Stimulated activated CD4-positive, alpha-beta T cell treated with anti-CD3 and anti-CD28 coated beads, Interleukin-1b, Interleukin-23, amount 100 ng/mL, for 24 hours (primary cell): ENCODE data around the gene COL15A1.
A peak's percentile ranks its signal among the peaks of the same experiment; 100 is the strongest.

Source experiments
- DNase-seq, 4 experiments: peaks; one replicate each; pipeline ENCODE4 v3.0.0-alpha.2; 2020; ENCODE audit warnings: low read depth in 4 of 4, low spot score in 1 of 4

COL15A1 gene

DNA sequence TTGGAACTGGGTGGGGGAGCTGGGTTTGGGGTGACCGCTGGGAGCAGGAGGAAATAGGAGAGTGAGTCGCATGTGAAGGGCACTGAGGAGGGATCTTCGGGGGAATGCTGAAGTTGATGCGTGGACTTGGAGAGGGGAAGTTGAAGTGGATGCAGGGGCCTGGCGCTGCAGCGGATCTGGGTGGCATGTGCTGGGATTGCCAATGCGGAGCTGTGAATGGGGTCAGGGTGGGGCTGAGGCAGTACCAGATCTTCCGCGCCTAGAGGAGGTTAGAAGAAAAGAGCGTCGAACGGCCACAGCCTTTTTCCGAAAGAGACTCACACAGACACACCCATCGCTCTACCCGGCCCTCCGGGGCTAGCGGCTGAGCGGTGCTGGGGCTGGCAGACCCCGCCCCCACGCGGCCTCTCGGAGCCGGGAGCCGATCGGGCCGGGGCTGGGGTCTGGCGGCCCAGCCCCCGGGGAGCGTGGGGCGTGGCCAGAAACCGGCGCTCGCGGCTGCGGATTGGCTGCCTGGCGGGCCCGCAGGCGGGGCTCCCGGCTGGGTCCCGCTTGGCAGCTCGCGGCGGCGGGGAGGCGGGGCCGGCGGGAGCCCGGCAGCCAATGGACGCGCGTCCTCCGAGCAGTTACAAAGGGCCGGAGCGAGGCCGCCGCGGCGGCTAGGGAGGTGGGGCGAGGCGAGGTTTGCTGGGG is 160.9 kb downstream of the COL15A1 start, which contains the start of gene TGFBR1:
TGFBR1 (plus strand) TSS at position 655 of the 693 bp plus-strand sequence. CDS start 93 bp downstream, outside the sequence.
- DNase-seq, result peak; percentile 69 to 89 (median 78)

DNA sequence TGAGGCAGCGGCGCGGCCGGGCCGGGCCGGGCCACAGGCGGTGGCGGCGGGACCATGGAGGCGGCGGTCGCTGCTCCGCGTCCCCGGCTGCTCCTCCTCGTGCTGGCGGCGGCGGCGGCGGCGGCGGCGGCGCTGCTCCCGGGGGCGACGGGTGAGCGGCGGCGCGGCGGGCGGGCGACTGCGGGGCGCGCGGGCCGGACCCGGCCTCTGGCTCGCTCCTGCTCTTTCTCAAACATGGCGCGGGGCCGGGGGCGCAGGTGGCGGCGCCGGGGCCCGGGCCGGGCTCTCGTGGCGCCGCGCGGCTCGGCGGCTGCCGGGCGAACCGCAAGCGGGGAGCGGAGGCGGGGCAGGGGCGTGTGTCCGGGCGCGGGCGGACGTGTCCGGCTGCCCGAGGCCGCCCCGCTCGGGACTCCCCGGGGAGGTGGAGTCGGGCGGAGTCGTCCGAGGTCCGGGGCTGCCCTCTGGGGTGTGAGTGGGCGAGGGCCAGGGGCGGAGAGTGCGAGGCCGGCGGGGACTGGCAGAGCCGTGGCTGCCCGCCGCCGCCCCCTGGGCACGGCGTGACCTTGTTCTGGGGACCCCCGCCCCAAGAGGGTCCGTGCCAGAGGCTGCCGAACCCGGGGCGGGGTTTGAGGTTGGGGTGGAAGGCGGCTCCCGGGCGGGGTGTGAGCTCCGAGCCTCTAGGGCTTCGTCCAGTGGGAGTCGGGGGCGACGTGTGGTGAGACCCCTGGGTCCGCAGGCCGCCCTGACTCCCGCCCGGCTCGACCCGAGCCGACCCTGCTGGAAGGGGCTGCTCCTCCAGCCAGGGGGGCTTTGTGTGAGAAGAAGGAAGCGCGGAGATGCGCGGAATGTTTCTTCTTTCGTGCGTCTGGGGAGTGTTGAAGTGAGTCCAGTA is 161.7 kb downstream of the COL15A1 start:
- DNase-seq, result peak in 1 of 4 experiments; percentile 21

DNA sequence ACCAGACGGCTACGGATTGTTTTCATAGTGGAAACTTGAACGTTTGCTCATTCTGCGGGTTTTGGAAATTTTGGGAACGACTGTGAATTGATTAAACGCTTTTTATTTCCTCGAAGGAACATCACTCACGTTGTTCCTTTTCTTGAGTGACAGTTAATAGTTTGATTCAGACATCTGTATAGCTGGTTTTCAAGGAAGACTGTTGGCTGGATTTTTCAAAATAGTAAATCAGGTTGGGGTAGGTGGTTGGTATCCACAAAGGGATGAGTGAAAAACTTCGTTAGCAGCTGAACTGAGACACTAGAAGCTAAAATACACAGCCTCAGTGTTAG is 162.3 kb downstream of the COL15A1 start:
- DNase-seq, result no peak

DNA sequence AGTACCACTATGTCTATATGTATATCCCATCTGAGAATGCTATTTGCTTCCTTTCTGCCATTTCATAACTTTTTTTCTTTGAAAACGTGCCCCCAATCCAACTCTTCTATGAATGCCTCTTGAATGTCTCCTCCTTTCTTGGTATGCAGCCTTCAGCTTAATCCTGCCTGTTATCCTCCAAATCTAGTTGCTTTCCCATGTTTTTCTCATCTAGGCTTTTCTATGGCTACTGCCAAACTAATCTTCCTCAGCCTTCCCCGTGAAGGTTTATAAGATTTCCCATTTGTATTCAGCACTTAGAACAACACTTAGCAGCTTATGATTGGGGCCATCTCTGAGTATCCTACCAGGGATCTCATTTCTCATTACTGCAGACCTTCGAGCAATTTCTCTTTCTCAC is 163.7 kb downstream of the COL15A1 start:
- DNase-seq, result no peak

DNA sequence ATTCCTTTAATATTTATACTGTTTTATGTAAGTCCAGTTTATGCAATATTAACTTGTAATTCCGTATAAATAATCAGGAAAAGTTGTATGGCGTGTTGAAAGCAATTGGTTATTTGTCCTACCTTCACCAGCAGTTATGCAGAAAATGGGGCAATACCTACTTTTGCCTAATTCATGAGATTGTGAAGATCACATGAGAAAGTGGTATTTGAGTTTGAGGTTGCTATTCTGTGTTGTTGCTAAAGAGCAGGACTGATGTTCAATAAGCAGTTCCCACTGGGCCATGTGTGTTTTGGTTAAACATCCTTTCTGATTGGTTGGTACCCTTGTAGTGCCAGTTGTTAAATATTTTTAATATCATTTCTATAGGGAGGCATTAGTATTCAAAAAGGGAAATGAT is 164.4 kb downstream of the COL15A1 start:
- no peak for DNase-seq

DNA sequence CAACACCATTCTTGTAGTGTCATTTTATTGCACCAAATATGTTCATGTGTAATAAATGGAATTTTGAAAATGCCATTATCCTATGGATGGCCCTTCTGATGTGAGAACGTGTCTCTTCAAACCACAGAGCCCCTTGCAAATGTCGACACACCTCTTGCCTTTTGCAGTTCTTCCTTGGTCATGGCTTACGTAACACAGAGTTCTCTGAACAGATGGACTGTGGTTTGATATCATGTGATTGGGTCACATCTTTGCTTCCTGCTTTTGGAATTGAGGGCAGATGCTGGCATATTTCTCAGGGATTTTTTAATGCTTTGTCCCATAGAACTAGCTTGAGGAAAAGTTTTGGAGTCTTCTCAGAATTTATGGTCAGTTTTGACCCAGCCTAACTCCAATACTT is 165.8 kb downstream of the COL15A1 start:
- no peak for DNase-seq

DNA sequence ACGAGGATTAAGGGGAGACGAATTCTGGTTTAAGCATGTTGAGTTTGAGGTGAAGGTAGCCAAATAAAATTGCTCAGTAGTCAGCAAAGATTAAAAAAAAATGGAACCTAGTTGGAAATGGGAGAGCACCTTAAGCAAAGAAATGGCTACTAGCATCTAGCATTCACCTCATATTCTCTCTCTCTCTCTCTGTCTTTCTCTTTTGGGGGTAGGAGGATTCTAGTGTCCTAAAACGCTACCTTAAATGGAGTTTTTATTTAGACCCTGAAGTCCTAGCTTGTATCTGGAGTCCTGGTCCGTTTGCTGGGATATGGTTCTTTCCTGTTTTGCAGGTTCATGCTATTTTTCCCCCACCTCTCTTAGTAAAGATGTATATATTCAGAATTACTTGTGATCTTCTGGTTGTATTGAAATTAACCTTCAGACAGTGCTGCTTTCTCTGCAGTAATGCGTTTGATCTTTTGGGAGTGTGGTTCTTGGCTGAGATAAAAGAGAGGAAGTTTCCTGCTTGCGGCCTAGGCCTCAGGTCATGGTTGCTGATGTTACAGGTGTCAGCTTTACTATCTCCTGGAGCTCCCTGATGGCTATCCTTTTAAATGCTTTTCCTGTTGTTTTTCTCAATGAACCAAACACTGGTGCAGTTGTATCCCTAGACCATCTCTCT is 169.2 kb downstream of the COL15A1 start:
- DNase-seq, result no peak

DNA sequence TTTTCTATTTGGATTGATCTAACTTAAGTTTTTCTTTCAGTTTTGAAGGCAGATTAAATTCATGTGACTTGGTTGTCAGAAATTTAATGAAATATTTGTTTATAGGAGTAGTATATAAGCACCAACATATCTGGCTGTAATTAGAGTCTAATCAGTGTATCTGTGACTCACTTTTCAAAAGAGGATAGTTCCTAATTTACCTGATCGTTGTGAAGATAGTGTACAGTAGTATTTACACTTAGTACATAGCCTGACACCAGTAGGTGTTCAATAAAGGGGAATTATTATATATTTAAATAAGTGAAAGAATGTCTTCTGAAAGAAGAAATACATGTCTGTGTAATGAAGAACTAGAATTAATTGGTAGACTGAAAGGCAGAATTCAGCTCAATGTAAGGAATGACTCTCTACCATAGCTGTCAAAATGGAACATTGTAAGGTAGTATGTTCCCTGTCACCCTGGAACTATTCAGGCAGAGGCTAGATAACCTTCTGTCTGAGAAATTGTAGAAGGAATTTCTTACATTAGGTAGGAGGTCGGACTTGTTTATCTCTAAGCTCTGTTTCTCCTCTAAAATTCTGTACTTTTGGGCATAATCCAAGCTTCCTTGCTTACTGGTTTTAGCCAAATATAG is 169.8 kb downstream of the COL15A1 start:
- no peak for DNase-seq

DNA sequence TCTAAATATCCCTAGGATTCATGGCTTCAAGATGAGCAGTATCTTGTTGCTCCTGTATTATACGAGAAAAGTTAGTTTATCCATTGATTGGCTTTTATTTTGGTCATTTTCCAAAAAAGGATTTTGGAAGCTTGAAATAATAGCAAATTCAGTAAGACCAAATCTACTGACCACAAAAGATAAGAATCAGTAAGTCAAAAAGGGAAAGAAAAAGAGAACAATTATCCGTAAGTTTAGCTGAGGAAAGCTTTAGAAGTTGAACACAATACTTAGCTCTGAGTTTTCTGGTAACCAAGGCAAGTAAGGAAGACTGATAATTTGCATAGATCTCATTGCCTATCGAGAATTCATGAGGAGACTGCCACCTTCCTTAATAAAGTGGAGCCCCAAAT is 170.3 kb downstream of the COL15A1 start:
- DNase-seq, result no peak

DNA sequence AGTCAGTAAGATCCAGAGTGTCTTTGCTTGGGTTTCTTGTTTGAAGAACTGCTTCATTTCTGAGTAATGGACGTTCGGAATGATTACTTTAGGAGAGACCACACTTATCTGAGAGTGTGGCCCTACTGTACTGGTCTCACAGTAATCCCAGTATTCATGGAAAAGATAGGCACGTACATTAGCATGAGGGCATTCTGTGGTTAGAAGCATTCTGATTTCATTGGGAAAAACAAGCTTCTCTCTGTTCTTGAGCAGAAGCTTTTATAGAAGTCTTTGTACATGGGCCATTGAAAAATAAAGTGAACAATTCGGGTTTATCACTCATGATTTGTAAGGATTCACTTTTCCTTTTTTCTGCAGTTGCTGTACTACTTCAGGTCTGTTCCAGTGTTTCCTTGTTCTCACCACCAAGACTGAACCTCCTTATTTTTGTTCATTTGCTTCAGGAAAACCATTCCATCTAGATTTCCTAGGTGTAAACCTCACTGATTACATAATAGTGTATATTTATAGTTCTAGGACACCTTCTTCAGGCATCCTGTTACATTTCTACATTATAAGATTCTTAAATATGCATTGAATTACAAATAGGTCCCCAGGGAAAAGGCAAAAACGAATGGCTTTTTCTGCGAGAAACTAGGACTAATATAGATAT is 171.3 kb downstream of the COL15A1 start:
- no peak for DNase-seq

DNA sequence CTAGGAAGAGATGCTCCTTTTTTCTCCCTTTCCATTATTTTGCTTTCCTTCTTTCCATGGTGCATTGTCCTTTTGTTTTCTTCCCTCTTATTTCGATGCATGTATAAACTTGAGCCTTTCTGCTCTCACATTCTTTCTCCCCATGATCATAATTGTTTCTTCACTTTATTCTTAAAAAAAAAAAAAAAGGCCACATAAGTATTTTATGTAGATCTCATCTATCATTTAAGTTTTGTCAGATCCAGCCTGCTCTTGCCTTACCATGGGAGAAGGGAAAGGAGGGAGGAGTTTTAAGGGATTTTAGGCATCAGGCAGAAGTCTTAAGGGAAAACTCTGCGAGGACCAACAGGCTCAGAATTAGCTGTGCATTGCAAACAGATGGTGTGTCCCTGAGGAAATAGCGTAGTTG is 172.3 kb downstream of the COL15A1 start:
- DNase-seq, result no peak

DNA sequence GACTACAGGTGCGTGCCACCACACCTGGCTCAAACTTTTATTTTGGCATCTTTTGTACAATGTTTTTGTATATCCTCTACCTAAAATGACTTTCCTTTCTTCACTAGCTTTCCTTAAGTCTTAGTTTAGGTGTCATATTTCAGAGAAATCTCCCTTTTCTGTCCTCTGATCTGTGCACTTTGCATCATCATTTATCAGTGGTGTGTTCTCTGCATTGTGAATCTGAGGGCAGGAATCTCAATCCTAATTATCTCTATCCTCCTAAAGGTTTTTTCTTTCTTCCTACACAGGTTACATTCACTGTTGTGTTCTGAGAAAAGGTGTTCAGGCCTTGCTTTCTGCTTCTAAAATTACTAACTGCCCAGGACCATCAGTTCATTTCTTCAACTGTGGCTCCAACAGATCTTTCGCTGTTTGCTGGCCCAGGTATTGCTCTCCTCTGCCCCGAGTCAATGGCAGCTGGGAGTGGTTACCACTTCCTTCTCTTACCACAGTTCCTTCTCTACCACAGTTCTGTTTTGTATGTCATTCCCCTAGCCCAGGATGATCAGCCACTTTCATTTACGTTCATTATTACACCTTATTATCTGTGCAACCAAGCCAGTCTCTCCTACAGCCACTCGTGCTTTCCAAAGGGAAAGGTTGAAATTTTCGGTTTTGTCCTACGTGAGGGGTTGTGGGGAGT is 175.2 kb downstream of the COL15A1 start:
- DNase-seq, result peak in 1 of 4 experiments; percentile 29

DNA sequence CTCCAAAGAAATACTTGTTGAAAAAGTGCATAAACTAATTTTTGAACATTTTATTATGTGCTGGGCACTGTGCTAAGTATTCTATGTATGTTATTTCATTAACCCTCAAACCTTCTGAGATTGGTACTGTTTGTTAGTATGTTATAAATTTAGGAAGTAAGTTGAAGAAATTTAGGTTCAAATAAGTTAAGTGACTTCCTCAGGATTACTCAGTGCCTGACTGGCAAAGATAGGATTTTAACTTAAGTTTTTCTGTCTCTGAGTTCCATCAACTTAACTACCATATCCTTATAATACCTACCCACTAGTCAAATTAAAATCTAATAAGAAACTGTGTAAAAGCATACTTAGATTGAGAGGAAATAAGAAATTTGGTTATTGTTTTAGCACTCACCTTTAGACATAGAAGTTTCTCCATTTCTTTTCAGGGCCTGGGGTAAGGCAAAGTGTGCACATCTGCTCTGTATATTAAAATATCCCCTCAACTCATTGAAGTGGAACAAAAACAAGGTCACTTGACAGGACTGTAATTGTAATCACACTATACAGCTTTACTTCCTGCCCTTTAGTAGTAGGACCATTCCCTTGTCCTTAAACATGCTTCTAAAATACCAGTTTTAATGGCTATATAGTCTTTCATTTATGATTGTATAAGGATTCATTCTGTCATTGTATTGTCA is 176.4 kb downstream of the COL15A1 start:
- no peak for DNase-seq
